HG02970 (cell line): Measurements from ENCODE around the gene PRAMEF10.
"Not testable (repeated sequence)": the region's sequence is repeated elsewhere in the genome, so short reads cannot be mapped to it uniquely, and the experiment has no call there.

Experiments
- ATAC-seq: cut with Tn5 transposase; IDR thresholded peaks from one replicate; pipeline ENCODE4 v1.9.1; 2021; ENCODE audit warnings: mild to moderate bottlenecking, moderate library complexity, moderate number of reproducible peaks; ENCODE audit not compliant: unreplicated experiment, low FRiP score

The PRAMEF10 gene

GRCh38 chr1:12898170-12898569 lies at the start of gene PRAMEF10:
TSS of gene PRAMEF10 (minus strand) at chr1:12898270. CDS start at chr1:12895847, 2,423 bp downstream.
- not testable (repeated sequence) for ATAC-seq

DNA sequence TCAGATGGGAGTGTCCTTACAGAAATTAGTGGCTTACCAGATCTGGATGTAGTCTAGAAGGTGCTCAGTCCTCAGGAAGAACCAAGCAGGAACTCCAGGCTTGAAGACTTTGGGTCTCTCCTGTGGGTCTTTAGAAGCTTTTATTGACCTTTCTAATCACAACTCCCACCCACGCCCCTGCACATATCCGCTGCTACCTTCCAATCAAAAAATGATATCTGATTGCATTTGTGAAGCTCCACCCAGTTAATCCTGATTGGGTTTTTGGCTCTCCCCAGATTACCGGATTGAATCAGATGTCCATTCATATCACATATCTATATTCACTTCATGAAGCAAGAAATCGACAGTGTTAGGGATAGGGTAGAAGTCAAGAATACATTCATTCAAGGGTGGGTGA lies 49.4 kb upstream of the PRAMEF10 start, which contains the start of gene PRAMEF6:
PRAMEF6 (minus strand) TSS at position 101 of the 400 bp plus-strand sequence. CDS start 5,062 bp downstream, outside the sequence.
- ATAC-seq, result not testable (repeated sequence)

DNA sequence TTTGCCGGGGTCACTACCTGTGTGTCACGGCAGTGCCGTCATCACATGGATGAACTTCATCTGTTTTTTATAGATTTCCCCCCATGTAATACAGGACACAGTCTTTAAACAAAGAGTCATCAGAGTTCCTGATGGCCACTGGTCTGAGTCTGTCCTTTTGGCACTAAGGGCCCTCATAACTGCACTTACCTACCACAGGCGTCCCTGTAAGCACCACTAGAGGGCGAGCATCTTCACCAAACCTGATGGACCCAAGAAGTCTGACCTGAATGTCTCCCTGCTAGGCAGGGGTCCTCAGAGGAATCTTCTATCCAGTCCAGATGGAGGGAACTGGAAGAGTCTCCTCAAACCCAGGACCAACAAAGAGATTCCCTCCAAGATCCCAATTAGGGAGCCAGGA lies 26.3 kb upstream of the PRAMEF10 start:
- not testable (repeated sequence) for ATAC-seq

- ATAC-seq, result not testable (repeated sequence)
Measured at GRCh38 chr1:12921749-12922148, 23.7 kb upstream of the PRAMEF10 start.

DNA sequence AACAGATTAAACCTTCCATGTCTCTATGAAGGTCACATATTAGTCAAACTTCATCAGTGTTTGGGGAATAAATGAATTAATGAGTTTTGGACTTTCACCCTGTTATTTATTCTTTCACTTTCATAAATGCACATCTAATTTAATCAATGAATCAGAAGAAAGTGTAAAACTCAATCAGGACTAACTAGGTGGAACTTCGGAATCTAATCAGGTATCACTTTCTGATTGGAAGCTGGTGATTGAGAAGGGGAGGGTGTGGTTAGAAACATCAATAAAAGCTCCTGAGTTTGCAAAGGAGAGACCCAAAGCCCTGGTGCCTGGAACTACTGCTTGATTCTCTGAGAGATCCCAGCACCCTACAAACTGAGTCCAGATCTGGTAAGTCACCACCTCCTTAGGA lies 18.2 kb upstream of the PRAMEF10 start, which contains the start of gene PRAMEF7:
PRAMEF7 (plus strand) TSS at position 301 of the 400 bp plus-strand sequence. CDS start 1,083 bp downstream, outside the sequence.
- not testable (repeated sequence) for ATAC-seq

DNA sequence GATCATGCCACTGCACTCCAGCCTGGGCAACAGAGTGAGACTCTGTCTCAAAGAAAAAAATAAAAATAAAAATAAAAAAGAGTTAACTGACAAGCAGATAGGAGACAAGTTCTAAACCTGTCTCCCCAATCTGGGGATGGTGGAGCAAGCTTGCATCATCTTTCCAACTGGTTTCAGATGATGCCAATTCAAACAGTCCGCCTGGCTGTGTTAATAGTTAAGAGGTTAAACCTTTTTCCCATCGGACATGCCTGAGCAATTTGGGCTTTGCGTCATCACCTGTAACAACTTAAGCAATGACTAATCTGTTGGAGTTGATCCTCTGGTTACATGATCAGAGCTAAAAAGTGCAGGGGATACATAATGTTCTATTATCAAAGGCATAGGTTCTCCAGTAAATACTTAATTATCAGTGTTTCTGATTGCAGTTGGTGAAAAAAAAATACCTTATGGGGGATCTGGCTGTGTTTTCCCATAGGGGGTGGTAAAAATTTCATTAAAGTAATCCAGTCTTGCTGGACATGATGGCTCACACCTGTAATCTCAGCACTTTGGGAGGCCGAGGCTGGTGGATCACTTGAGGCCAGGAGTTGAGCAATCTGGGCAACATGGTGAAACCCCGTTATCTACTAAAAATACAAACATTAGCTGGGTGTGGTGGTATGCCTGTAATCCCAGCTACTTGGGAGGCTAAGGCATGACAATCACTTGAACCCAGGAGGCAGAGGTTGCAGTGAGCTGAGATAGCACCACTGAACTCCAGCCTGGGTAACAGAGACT lies 5.9 kb upstream of the PRAMEF10 start:
- not testable (repeated sequence) for ATAC-seq

DNA sequence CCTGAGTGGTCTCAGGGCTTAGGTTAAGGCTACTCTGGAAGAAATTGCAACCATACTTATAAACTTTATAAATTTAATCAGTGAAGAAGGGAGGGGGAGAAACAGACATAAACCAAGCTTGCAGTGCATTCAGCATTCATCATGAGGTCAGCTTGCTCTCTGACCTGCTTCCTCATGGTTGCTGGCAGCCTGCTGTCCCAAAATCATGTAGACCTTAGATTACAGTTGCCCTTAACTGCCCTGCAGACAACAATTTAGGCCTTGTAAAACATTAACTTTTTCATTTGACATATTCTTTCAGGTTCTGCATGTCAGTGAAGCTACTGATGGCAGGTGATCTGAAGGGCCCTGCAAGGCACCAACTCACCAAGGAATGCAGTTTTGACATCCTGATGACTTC lies 1.1 kb upstream of the PRAMEF10 start:
- ATAC-seq, result not testable (repeated sequence)

GRCh38 chr1:12886101-12886500 lies 12.0 kb downstream of the PRAMEF10 start, which contains the start of gene PRAMEF4:
TSS of gene PRAMEF4 (minus strand) at chr1:12886201. CDS start at chr1:12883394, 2,807 bp downstream.
- not testable (repeated sequence) for ATAC-seq

DNA sequence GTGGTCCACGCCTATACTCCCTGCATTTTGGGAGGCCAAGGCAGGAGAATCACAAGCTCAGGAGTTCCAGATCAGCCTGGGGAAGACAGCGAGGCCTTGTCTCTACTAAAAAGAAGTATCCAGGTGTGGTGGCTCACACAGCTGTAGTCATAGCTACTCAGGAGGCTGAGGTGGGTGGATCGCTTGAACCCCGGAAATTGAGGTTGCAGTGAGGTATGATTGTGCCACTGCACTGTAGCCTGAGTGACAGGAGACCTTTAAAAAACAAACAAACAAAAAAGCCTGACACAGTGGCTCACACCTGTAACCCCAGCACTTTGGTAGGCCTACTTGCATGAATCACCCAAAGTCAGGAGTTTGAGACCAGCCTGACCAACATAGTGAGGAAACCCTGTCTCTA lies 19.6 kb downstream of the PRAMEF10 start:
- not testable (repeated sequence) for ATAC-seq

- not testable (repeated sequence) for ATAC-seq
Measured at GRCh38 chr1:12863131-12863880, 34.8 kb downstream of the PRAMEF10 start.

GRCh38 chr1:12856786-12857185 lies 41.3 kb downstream of the PRAMEF10 start, which contains the start of gene PRAMEF2:
TSS of gene PRAMEF2 (plus strand) at chr1:12857086. CDS start at chr1:12859010, 1,924 bp downstream.
- not testable (repeated sequence) for ATAC-seq

DNA sequence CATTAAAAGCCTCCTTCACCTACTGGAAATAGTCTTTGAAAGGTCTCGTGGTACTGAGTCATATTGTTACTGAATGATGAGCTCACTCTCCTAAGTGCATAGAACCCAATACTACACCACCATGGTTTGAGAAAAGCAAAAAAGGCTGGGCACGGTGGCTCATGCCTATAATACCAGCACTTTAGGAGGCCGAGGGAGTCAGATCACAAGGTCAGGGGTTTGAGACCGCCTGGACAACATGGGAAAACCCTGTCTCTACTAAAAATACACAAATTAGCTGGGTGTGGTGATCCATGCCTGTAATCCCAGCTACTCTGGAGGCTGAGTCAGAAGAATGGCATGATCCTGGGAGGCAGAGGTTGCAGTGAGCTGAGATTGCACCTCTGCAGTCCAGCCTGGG lies 46.3 kb downstream of the PRAMEF10 start:
- ATAC-seq, result no peak

DNA sequence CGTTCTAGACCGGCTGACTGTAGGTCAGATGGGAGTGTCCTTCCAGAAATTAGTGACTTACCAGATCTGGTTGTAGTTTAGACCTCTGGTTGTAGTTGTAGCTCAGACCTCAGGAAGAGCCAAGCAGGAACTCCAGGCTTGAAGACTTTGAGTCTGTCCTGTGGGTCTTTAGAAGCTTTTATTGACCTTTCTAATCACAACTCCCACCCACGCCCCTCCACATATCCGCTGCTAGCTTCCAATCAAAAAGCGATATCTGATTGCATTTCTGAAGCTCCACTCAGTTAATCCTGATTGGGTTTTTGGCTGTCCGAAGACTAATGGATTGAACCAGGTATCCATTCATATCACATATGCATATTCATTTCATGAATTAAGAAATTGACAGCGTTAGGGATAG lies 49.5 kb downstream of the PRAMEF10 start, which contains the start of gene HNRNPCL1:
HNRNPCL1 (minus strand) TSS at position 101 of the 400 bp plus-strand sequence. CDS start 431 bp downstream, outside the sequence.
- ATAC-seq, result not testable (repeated sequence)
